ENCODE data around the gene FFAR4.

DNA sequence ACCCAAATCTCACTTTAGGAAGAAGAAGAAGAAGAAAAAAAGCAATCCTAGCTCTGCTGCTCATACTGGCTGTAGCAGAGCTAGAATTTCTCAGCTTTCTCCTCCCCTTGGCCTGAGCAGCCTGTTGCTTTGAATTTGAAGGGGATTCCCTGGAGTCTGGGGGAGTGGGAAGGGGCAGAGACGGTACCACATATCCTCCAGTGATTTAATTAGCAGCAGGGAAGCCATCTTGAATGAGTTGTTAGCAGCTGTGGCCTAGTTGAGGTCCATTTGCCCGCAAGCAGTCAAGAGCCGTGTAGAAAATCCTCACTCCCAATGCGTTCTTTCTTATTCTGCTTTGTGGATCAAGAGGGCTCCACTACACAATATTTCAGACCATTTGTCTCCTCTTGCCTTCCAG, 62.4 kb downstream of the FFAR4 start:
- TF ChIP-seq CTCF (IDR thresholded peaks at IDR 0.05): no peak
- no peak for TF ChIP-seq POLR2A (IDR thresholded peaks at IDR 0.05; ENCODE audit: low read depth)

All from esophagus muscularis mucosa (tissue), 3 donors.